Measurements from ENCODE around the gene ATG101. TPM values are rescaled to one million over a fixed set of nuclear protein-coding genes. Genes with fewer than 3 reads are reported as not detected.

The ATG101 gene
- total RNA-seq, 1 experiment from 2014 or later: 64.9 TPM

DNA sequence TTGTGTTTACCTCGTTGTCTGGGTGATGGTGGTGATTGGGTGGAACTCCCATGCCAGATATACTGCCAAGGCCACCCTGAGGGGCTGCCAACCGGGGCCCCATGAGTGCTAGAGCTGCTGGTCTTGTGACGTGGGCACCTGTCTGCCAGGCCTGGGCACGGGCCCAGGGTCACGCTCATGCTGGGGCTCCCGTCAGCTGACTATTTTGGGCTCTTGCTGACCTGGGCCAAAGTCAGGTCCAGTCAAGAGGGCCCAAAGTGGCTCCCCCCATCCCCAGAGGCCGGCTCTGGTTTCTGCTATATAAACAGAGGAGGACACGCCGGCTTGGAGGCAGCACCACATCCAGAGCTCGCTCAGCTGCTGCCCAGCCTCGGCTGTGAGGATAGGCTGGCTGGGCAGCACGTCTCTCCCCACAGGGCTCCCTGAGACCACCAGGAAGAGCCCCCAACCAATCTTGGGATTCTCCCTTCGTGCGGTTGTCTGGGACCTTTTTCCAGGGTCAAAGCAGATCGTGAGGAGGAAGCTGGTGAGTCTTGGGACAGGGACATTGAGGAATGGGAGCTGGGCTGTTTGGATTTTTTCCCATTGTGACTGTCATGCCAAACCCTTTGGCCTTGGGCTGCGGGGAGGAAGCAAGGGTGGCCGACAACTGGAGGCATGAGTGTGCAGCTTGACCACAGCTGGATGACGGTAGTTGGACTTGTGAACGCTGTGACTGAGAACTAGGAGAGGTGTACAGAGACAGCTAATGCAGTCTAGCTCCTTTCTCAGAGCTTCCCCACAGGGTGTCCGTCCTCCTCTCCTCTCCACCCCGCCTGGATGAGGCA, 26.2 kb upstream of the ATG101 start:
- Histone ChIP-seq H3K36me3 (ENCODE audit: control insufficient read depth, insufficient read depth, low read length) (no peaks in the 10 kb centered on the region), H3K27ac (ENCODE audit: low read length) (no peak overlapping the region), H3K9me3 (ENCODE audit: control insufficient read depth, insufficient read depth, low read depth, low read length) (no peaks in the 10 kb centered on the region), H3K4me1 (ENCODE audit: control insufficient read depth, insufficient read depth, low read length) (no peaks in the 10 kb centered on the region), H3K4me3 (ENCODE audit: low read depth in 2 of 2, low read length in 2 of 2) (no peak overlapping the region), H3K27me3 (ENCODE audit: control insufficient read depth, insufficient read depth, low read length) (no peaks in the 10 kb centered on the region)
- no peak for ATAC-seq
- CTCF ChIA-PET: interaction anchor here (0.7 to 1.8 kb wide), 5 partner anchors 11 to 79 kb away, joined by 3 to 6 read pairs (median 3); partner anchors contain the start of gene ATG101
- no TSS peak for BruUV-seq (replicated peaks)
- intact Hi-C loops (cut with micrococcal nuclease; ENCODE audit: unreplicated experiment): no loop called here
- in situ Hi-C loops (cut with HindIII; ENCODE audit: low pct_unique_long_range_greater_than_20kb, low sequenced_read_pairs): no loop called here
- no peak for TF ChIP-seq TCF7L2 (IDR thresholded peaks at IDR 0.05; ENCODE audit: low read depth, low read length)
- no peak for TF ChIP-seq POLR2AphosphoS5 (IDR thresholded peaks at IDR 0.05; ENCODE audit: low read depth, low read length)
- TF ChIP-seq, protein P1, sequence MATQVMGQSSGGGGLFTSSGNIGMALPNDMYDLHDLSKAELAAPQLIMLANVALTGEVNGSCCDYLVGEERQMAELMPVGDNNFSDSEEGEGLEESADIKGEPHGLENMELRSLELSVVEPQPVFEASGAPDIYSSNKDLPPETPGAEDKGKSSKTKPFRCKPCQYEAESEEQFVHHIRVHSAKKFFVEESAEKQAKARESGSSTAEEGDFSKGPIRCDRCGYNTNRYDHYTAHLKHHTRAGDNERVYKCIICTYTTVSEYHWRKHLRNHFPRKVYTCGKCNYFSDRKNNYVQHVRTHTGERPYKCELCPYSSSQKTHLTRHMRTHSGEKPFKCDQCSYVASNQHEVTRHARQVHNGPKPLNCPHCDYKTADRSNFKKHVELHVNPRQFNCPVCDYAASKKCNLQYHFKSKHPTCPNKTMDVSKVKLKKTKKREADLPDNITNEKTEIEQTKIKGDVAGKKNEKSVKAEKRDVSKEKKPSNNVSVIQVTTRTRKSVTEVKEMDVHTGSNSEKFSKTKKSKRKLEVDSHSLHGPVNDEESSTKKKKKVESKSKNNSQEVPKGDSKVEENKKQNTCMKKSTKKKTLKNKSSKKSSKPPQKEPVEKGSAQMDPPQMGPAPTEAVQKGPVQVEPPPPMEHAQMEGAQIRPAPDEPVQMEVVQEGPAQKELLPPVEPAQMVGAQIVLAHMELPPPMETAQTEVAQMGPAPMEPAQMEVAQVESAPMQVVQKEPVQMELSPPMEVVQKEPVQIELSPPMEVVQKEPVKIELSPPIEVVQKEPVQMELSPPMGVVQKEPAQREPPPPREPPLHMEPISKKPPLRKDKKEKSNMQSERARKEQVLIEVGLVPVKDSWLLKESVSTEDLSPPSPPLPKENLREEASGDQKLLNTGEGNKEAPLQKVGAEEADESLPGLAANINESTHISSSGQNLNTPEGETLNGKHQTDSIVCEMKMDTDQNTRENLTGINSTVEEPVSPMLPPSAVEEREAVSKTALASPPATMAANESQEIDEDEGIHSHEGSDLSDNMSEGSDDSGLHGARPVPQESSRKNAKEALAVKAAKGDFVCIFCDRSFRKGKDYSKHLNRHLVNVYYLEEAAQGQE (IDR thresholded peaks at IDR 0.05; ENCODE audit: insufficient read depth in 1 of 2, low read depth in 2 of 2, low read length in 1 of 2): no peak
- TF ChIP-seq SIN3A (IDR thresholded peaks at IDR 0.05; ENCODE audit: borderline replicate concordance, insufficient read depth, low read depth, low read length): no peak
- POLR2A ChIA-PET: interaction anchor here (0.6 kb wide), 2 partner anchors 25 to 235 kb away, joined by 6 to 10 read pairs; no protein-coding TSS in a partner anchor
- DNase-seq (ENCODE audit: low read depth, low spot score): no peak

DNA sequence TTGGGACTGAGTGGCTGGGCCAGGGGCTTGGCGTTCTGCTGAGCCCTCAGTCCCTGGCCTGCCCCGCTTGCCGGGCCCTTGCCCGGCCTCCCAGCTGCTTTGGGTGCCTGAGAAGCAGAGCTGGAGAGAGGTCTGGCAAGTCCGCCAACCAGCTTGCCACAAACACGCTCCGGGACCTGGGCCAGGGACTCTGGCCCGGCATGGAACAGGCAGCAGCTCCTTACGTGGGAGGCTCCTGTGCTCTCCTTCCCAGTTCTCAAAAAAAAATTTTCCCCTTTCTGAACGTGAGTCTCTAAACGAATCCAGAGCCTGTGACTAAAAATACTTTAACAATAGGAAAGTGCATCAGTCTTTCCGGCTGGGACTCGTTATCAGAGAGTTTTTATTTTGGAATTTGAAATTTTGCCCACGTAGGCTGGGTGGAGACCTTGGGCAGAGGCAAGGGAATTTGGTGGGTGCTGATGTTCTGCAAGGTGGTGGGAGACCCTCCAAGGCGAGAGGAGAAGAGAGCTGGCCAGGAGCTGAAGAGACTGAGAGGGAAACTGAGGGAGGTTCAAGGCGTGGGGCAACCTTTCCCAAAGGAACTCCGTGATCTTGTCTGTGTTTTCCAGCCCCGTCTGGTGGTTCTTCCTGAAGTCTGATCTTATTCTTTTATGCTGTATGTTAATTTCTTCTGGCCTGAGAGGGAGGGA, 25.3 kb upstream of the ATG101 start:
- Histone ChIP-seq H3K4me3 (ENCODE audit: low read depth in 2 of 2, low read length in 2 of 2) (no peak overlapping the region), H3K36me3 (ENCODE audit: control insufficient read depth, insufficient read depth, low read length) (no peaks in the 10 kb centered on the region), H3K27me3 (ENCODE audit: control insufficient read depth, insufficient read depth, low read length) (no peaks in the 10 kb centered on the region), H3K9me3 (ENCODE audit: control insufficient read depth, insufficient read depth, low read depth, low read length) (no peaks in the 10 kb centered on the region), H3K4me1 (ENCODE audit: control insufficient read depth, insufficient read depth, low read length) (no peaks in the 10 kb centered on the region), H3K27ac (ENCODE audit: low read length) (no peak overlapping the region)
- POLR2A ChIA-PET: interaction anchor here (0.6 kb wide), 1 partner anchor 24 kb away, joined by 10 read pairs; no protein-coding TSS in a partner anchor
- CTCF ChIA-PET: interaction anchor here (0.7 to 1.8 kb wide), 5 partner anchors 11 to 78 kb away, joined by 3 to 6 read pairs (median 3); partner anchors contain the start of gene ATG101
- no TSS peak for BruUV-seq (replicated peaks)
- in situ Hi-C loops (cut with HindIII; ENCODE audit: low pct_unique_long_range_greater_than_20kb, low sequenced_read_pairs) (no loop called here), intact Hi-C loops (cut with micrococcal nuclease; ENCODE audit: unreplicated experiment) (no loop called here)
- DNase-seq (ENCODE audit: low read depth, low spot score) (no peak), ATAC-seq (no peak)
- no peak for TF ChIP-seq TCF7L2 (IDR thresholded peaks at IDR 0.05; ENCODE audit: low read depth, low read length)
- TF ChIP-seq, protein P2, sequence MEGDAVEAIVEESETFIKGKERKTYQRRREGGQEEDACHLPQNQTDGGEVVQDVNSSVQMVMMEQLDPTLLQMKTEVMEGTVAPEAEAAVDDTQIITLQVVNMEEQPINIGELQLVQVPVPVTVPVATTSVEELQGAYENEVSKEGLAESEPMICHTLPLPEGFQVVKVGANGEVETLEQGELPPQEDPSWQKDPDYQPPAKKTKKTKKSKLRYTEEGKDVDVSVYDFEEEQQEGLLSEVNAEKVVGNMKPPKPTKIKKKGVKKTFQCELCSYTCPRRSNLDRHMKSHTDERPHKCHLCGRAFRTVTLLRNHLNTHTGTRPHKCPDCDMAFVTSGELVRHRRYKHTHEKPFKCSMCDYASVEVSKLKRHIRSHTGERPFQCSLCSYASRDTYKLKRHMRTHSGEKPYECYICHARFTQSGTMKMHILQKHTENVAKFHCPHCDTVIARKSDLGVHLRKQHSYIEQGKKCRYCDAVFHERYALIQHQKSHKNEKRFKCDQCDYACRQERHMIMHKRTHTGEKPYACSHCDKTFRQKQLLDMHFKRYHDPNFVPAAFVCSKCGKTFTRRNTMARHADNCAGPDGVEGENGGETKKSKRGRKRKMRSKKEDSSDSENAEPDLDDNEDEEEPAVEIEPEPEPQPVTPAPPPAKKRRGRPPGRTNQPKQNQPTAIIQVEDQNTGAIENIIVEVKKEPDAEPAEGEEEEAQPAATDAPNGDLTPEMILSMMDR (IDR thresholded peaks at IDR 0.05): no peak
- no peak for TF ChIP-seq SIN3A (IDR thresholded peaks at IDR 0.05; ENCODE audit: borderline replicate concordance, insufficient read depth, low read depth, low read length)
- TF ChIP-seq, protein P1 (IDR thresholded peaks at IDR 0.05; ENCODE audit: insufficient read depth in 1 of 2, low read depth in 2 of 2, low read length in 1 of 2): no peak
- TF ChIP-seq POLR2AphosphoS5 (IDR thresholded peaks at IDR 0.05; ENCODE audit: low read depth, low read length): no peak
